ENCODE measurements around the gene FILIP1. TPM values are rescaled to one million over a fixed set of nuclear protein-coding genes. Genes with fewer than 3 reads are reported as not detected.

The FILIP1 gene
- 31.5 TPM for polyA plus RNA-seq (2013, experiment 1 of 2)
- polyA plus RNA-seq (2013, experiment 2 of 2): 30.6 TPM

DNA sequence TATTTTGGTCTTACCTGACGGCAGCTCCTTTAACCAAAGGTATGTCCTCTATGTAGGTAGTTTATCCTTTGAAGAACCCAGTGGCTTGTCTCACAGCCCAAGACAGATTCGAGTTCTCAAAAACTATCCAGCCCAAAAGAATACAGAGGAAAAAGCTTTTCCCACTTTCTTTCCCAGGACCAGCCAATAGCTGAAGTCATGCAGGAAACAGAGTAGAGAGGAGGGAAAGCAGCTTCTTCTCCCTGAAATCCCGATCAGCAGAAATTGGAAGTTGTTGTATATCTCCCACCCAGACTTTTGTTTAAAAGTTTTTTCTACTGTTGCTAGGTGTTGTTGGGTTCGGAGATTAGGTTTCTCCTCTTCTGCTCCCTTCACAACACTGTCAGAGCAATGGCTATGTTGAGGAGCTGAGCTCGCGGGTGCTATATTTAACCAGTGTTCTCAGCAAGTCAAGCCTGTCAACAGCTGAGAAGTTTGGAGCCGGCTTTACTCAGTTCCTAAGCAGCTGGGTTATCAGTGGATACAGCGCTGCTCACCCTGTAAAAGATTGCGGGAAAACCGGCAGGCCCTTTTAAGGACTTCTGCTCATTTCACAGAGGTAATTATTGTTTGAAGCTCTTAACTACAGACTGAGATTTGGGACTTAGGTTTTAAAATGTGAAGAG lies at the start of gene FILIP1:
FILIP1 (minus strand) TSS at position 401 of the 665 bp plus-strand sequence. CDS start 78,828 bp downstream, outside the sequence.
- no peak within 1 kb of the TSS for H2AK5ac ChIP-seq (ENCODE audit: low read depth, low read length)
- no peak within 1 kb of the TSS for H3K4ac ChIP-seq (ENCODE audit: low read length)
- H3K36me3 ChIP-seq (replicated peaks in 1 of 2; ENCODE audit: control insufficient read depth in 2 of 2, insufficient read depth in 2 of 2, low read length in 2 of 2): no peaks in the 10 kb centered on the region
- no peak within 1 kb of the TSS for H4K8ac ChIP-seq (ENCODE audit: low read depth, low read length)
- H3K23ac ChIP-seq (ENCODE audit: low read depth, low read length, poor library complexity): no peak within 1 kb of the TSS
- no peak within 1 kb of the TSS for H3K9ac ChIP-seq (ENCODE audit: low read depth, low read length, poor library complexity)
- no CpG with 5 or more reads among the region's 10 CpGs for WGBS, 2 donors (ENCODE audit: extremely low coverage in 2 of 2, insufficient read length in 2 of 2, insufficient replicate concordance in 1 of 2)
- H3K18ac ChIP-seq (ENCODE audit: low read length): no peak within 1 kb of the TSS
- no peak within 1 kb of the TSS for H4K91ac ChIP-seq (ENCODE audit: low read depth, low read length, poor library complexity)
- H3K4me1 ChIP-seq (ENCODE audit: control insufficient read depth in 2 of 2, insufficient read depth in 1 of 2, low read depth in 1 of 2, low read length in 2 of 2): no peaks in the 10 kb centered on the region
- H3K4me3 ChIP-seq (ENCODE audit: low read length in 2 of 2): no peak within 1 kb of the TSS
- H3K79me1 ChIP-seq (ENCODE audit: low read depth, low read length): no peaks in the 10 kb centered on the region
- no peak within 1 kb of the TSS for H3K14ac ChIP-seq (ENCODE audit: low read length)
- H3K27ac ChIP-seq (replicated peaks; ENCODE audit: low read length): no peak within 1 kb of the TSS
- no peaks in the 10 kb centered on the region for H3K9me3 ChIP-seq (replicated peaks in 1 of 2; ENCODE audit: control insufficient read depth in 2 of 2, insufficient read depth in 1 of 2, low read depth in 1 of 2, low read length in 2 of 2)
- no peak for DNase-seq (ENCODE audit: low spot score)
- H2BK5ac ChIP-seq (ENCODE audit: low read length): no peak within 1 kb of the TSS
- no peak within 1 kb of the TSS for H2BK15ac ChIP-seq (ENCODE audit: low read length)
- H2BK120ac ChIP-seq (ENCODE audit: low read depth, low read length): no peak within 1 kb of the TSS
- H2BK12ac ChIP-seq (ENCODE audit: low read length): no peak within 1 kb of the TSS
- no peaks in the 10 kb centered on the region for H3K27me3 ChIP-seq (ENCODE audit: control insufficient read depth in 3 of 3, insufficient read depth in 3 of 3, low read depth in 1 of 3, low read length in 3 of 3)
- H2AFZ ChIP-seq (ENCODE audit: low read length): peak within 1 kb of the TSS; percentile 57
- H3K4me2 ChIP-seq (ENCODE audit: insufficient read depth, low read length, poor library complexity, severe bottlenecking): peak within 1 kb of the TSS; percentile 21

GRCh38 chr6:75543311-75543710 lies 49.7 kb upstream of the FILIP1 start:
- Histone ChIP-seq H3K14ac (ENCODE audit: low read length) (no peak overlapping the region), H4K8ac (ENCODE audit: low read depth, low read length) (no peak overlapping the region), H3K4me2 (ENCODE audit: insufficient read depth, low read length, poor library complexity, severe bottlenecking) (no peak overlapping the region), H3K23ac (ENCODE audit: low read depth, low read length, poor library complexity) (no peak overlapping the region), H4K91ac (ENCODE audit: low read depth, low read length, poor library complexity) (no peak overlapping the region), H3K4ac (ENCODE audit: low read length) (no peak overlapping the region), H3K18ac (ENCODE audit: low read length) (no peak overlapping the region), H3K27ac (replicated peaks; ENCODE audit: low read length) (no peak overlapping the region), H2BK12ac (ENCODE audit: low read length) (no peak overlapping the region), H3K9me3 (replicated peaks in 1 of 2; ENCODE audit: control insufficient read depth in 2 of 2, insufficient read depth in 1 of 2, low read depth in 1 of 2, low read length in 2 of 2) (no peaks in the 10 kb centered on the region), H2BK120ac (ENCODE audit: low read depth, low read length) (no peak overlapping the region), H3K4me3 (ENCODE audit: low read length in 2 of 2) (no peak overlapping the region), H3K9ac (ENCODE audit: low read depth, low read length, poor library complexity) (no peak overlapping the region), H2AK5ac (ENCODE audit: low read depth, low read length) (no peak overlapping the region), H3K27me3 (ENCODE audit: control insufficient read depth in 3 of 3, insufficient read depth in 3 of 3, low read depth in 1 of 3, low read length in 3 of 3) (no peaks in the 10 kb centered on the region), H2AFZ (ENCODE audit: low read length) (no peak overlapping the region), H3K79me1 (ENCODE audit: low read depth, low read length) (no peaks in the 10 kb centered on the region), H2BK15ac (ENCODE audit: low read length) (no peak overlapping the region), H2BK5ac (ENCODE audit: low read length) (no peak overlapping the region), H3K4me1 (ENCODE audit: control insufficient read depth in 2 of 2, insufficient read depth in 1 of 2, low read depth in 1 of 2, low read length in 2 of 2) (no peaks in the 10 kb centered on the region), H3K36me3 (replicated peaks in 1 of 2; ENCODE audit: control insufficient read depth in 2 of 2, insufficient read depth in 2 of 2, low read length in 2 of 2) (no peaks in the 10 kb centered on the region)
- no CpG with 5 or more reads among the region's 2 CpGs for WGBS, 2 donors (ENCODE audit: extremely low coverage in 2 of 2, insufficient read length in 2 of 2, insufficient replicate concordance in 1 of 2)
- DNase-seq (ENCODE audit: low spot score): no peak

- Histone ChIP-seq H3K23ac (ENCODE audit: low read depth, low read length, poor library complexity) (no peak overlapping the region), H4K91ac (ENCODE audit: low read depth, low read length, poor library complexity) (no peak overlapping the region), H2BK12ac (ENCODE audit: low read length) (no peak overlapping the region), H2BK5ac (ENCODE audit: low read length) (no peak overlapping the region), H3K79me1 (ENCODE audit: low read depth, low read length) (no peaks in the 10 kb centered on the region), H3K4ac (ENCODE audit: low read length) (no peak overlapping the region), H3K27ac (replicated peaks; ENCODE audit: low read length) (no peak overlapping the region), H3K36me3 (replicated peaks in 1 of 2; ENCODE audit: control insufficient read depth in 2 of 2, insufficient read depth in 2 of 2, low read length in 2 of 2) (no peaks in the 10 kb centered on the region), H3K18ac (ENCODE audit: low read length) (no peak overlapping the region), H3K9ac (ENCODE audit: low read depth, low read length, poor library complexity) (no peak overlapping the region), H3K14ac (ENCODE audit: low read length) (no peak overlapping the region), H3K4me2 (ENCODE audit: insufficient read depth, low read length, poor library complexity, severe bottlenecking) (no peak overlapping the region), H2BK15ac (ENCODE audit: low read length) (no peak overlapping the region), H4K8ac (ENCODE audit: low read depth, low read length) (no peak overlapping the region), H3K27me3 (ENCODE audit: control insufficient read depth in 3 of 3, insufficient read depth in 3 of 3, low read depth in 1 of 3, low read length in 3 of 3) (no peaks in the 10 kb centered on the region), H2BK120ac (ENCODE audit: low read depth, low read length) (no peak overlapping the region), H2AFZ (ENCODE audit: low read length) (no peak overlapping the region), H3K4me3 (ENCODE audit: low read length in 2 of 2) (no peak overlapping the region), H2AK5ac (ENCODE audit: low read depth, low read length) (no peak overlapping the region), H3K9me3 (replicated peaks in 1 of 2; ENCODE audit: control insufficient read depth in 2 of 2, insufficient read depth in 1 of 2, low read depth in 1 of 2, low read length in 2 of 2) (no peaks in the 10 kb centered on the region), H3K4me1 (ENCODE audit: control insufficient read depth in 2 of 2, insufficient read depth in 1 of 2, low read depth in 1 of 2, low read length in 2 of 2) (no peaks in the 10 kb centered on the region)
- no CpG with 5 or more reads among the region's 4 CpGs for WGBS, 2 donors (ENCODE audit: extremely low coverage in 2 of 2, insufficient read length in 2 of 2, insufficient replicate concordance in 1 of 2)
- DNase-seq (ENCODE audit: low spot score): no peak
Observed at GRCh38 chr6:75539136-75539535, 45.5 kb upstream of the FILIP1 start.

- no peak overlapping the region for H4K8ac ChIP-seq (ENCODE audit: low read depth, low read length)
- H3K9me3 ChIP-seq (replicated peaks in 1 of 2; ENCODE audit: control insufficient read depth in 2 of 2, insufficient read depth in 1 of 2, low read depth in 1 of 2, low read length in 2 of 2): no peaks in the 10 kb centered on the region
- no CpG with 5 or more reads among the region's 1 CpG for WGBS, 2 donors (ENCODE audit: extremely low coverage in 2 of 2, insufficient read length in 2 of 2, insufficient replicate concordance in 1 of 2)
- H2BK12ac ChIP-seq (ENCODE audit: low read length): no peak overlapping the region
- H2BK120ac ChIP-seq (ENCODE audit: low read depth, low read length): no peak overlapping the region
- no peak overlapping the region for H2BK5ac ChIP-seq (ENCODE audit: low read length)
- H2BK15ac ChIP-seq (ENCODE audit: low read length): no peak overlapping the region
- no peaks in the 10 kb centered on the region for H3K79me1 ChIP-seq (ENCODE audit: low read depth, low read length)
- no peak overlapping the region for H2AK5ac ChIP-seq (ENCODE audit: low read depth, low read length)
- no peak overlapping the region for H3K18ac ChIP-seq (ENCODE audit: low read length)
- no peak overlapping the region for H3K27ac ChIP-seq (replicated peaks; ENCODE audit: low read length)
- no peak overlapping the region for H4K91ac ChIP-seq (ENCODE audit: low read depth, low read length, poor library complexity)
- no peaks in the 10 kb centered on the region for H3K4me1 ChIP-seq (ENCODE audit: control insufficient read depth in 2 of 2, insufficient read depth in 1 of 2, low read depth in 1 of 2, low read length in 2 of 2)
- H3K36me3 ChIP-seq (replicated peaks in 1 of 2; ENCODE audit: control insufficient read depth in 2 of 2, insufficient read depth in 2 of 2, low read length in 2 of 2): no peaks in the 10 kb centered on the region
- no peak overlapping the region for H2AFZ ChIP-seq (ENCODE audit: low read length)
- no peak for DNase-seq (ENCODE audit: low spot score)
- H3K4ac ChIP-seq (ENCODE audit: low read length): no peak overlapping the region
- H3K23ac ChIP-seq (ENCODE audit: low read depth, low read length, poor library complexity): no peak overlapping the region
- no peaks in the 10 kb centered on the region for H3K27me3 ChIP-seq (ENCODE audit: control insufficient read depth in 3 of 3, insufficient read depth in 3 of 3, low read depth in 1 of 3, low read length in 3 of 3)
- H3K14ac ChIP-seq (ENCODE audit: low read length): no peak overlapping the region
- no peak overlapping the region for H3K4me2 ChIP-seq (ENCODE audit: insufficient read depth, low read length, poor library complexity, severe bottlenecking)
- H3K4me3 ChIP-seq (ENCODE audit: low read length in 2 of 2): no peak overlapping the region
- no peak overlapping the region for H3K9ac ChIP-seq (ENCODE audit: low read depth, low read length, poor library complexity)
Observed at GRCh38 chr6:75532521-75532920, 38.9 kb upstream of the FILIP1 start.
